IPS DF 6.9 (cell line): ENCODE measurements around the gene REPS1.

Experiments used
- DNase-seq: peaks from one replicate; pipeline ENCODE4 v3.0.0-alpha.2; 2013; ENCODE audit warnings: low read depth, low spot score
- H3K27ac ChIP-seq: one replicate; pipeline ENCODE4 v1.5.1; 2013; ENCODE audit warnings: low read length, control low read depth
- H3K27me3 ChIP-seq: 2 replicates; pipeline ENCODE4 v1.6.1; 2013; ENCODE audit warnings: mild to moderate bottlenecking, low read length; ENCODE audit not compliant: control insufficient read depth, insufficient read depth
- H3K36me3 ChIP-seq: 2 replicates; pipeline ENCODE4 v1.6.1; 2013; ENCODE audit warnings: low read length; ENCODE audit not compliant: control insufficient read depth, insufficient read depth
- H3K4me1 ChIP-seq: 2 replicates; pipeline ENCODE4 v1.6.1; 2013; ENCODE audit warnings: low read length; ENCODE audit not compliant: control insufficient read depth, insufficient read depth
- H3K4me3 ChIP-seq: 2 replicates; pipeline ENCODE4 v1.5.1; 2013; ENCODE audit warnings: mild to moderate bottlenecking, low read length
- H3K9me3 ChIP-seq: 2 replicates; pipeline ENCODE4 v1.6.1; 2013; ENCODE audit warnings: low read length, inconsistent platforms; ENCODE audit not compliant: control insufficient read depth, insufficient read depth
- WGBS: extraction: QIAGEN DNeasy Blood & Tissue Kit; methylation state at CpG from one replicate; pipeline ENCODE4 v1.1.7; 2013; ENCODE audit warnings: mixed read lengths, missing lambda C conversion rate; ENCODE audit not compliant: insufficient read length, insufficient coverage; 5-methylcytosine and 5-hydroxymethylcytosine counted together

REPS1 gene

GRCh38 chr6:138972226-138972665 lies 15.8 kb downstream of the REPS1 start:
- no peaks in the 10 kb centered on the region for H3K27me3 ChIP-seq
- no CpG with 5 or more reads among the region's 3 CpGs for WGBS
- no peak overlapping the region for H3K4me3 ChIP-seq
- H3K27ac ChIP-seq = no peak overlapping the region
- no peaks in the 10 kb centered on the region for H3K9me3 ChIP-seq
- no peaks in the 10 kb centered on the region for H3K36me3 ChIP-seq
- DNase-seq = no peak
- H3K4me1 ChIP-seq = peaks cover 3% of the 10 kb centered on the region

GRCh38 chr6:138971601-138972000 lies 16.5 kb downstream of the REPS1 start:
- no peaks in the 10 kb centered on the region for H3K27me3 ChIP-seq
- H3K4me1 ChIP-seq = peaks cover 3% of the 10 kb centered on the region
- no CpG with 5 or more reads among the region's 3 CpGs for WGBS
- no peak for DNase-seq
- H3K27ac ChIP-seq = no peak overlapping the region
- no peaks in the 10 kb centered on the region for H3K36me3 ChIP-seq
- H3K9me3 ChIP-seq = no peaks in the 10 kb centered on the region
- H3K4me3 ChIP-seq = no peak overlapping the region

DNA sequence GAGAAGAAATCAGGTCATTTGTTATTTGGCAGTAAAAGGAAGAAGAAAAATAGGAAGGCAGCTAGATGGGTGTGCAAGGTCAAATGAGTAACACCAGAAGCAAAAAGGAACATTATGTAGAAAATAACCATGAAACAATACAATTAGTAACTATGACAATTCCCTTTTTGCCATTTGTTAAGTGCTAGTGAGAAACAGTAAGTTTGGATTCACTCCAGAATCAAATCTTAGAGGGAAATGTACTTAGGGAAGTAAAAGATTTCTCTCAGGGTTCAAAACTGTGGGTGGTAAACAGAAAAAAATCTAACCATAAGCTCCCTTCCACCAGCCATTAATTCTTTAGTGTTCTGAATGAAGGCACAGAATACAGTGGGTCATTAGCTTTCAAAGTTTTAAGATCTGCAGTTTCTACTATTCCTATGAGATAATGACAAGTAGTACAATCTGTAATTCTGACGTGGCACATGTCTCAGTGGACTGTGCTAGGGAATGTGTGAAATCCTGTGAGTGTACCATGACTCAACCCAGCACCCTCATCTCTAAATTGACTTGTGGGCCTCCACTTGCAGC lies 17.1 kb downstream of the REPS1 start:
- H3K36me3 ChIP-seq = no peaks in the 10 kb centered on the region
- no peak overlapping the region for H3K4me3 ChIP-seq
- peaks cover 3% of the 10 kb centered on the region for H3K4me1 ChIP-seq
- no peaks in the 10 kb centered on the region for H3K27me3 ChIP-seq
- DNase-seq = no peak
- no CpG with 5 or more reads among the region's 1 CpG for WGBS
- no peaks in the 10 kb centered on the region for H3K9me3 ChIP-seq
- no peak overlapping the region for H3K27ac ChIP-seq

DNA sequence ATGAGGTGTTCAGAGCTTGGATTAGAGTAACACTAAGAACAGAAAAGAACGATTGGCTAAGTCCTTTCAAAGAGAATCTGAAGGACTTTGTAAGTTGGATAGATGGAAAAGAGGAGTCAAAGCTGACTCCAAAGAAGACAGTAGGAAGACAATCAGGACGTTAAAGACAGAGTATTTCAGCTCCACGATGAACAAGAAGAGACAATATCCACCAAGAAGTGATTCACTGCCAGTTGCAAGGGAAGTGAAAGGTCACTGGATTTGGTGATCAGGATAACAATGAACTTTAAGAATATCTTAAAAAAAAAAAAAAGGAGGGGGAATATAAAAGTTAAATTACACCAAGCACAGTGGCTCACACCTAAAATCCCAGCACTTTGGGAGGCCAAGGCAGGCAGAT lies 17.9 kb downstream of the REPS1 start:
- DNase-seq = no peak

GRCh38 chr6:138966870-138967269 lies 21.2 kb downstream of the REPS1 start:
- Histone ChIP-seq H3K27ac (no peak overlapping the region), H3K27me3 (no peaks in the 10 kb centered on the region), H3K36me3 (no peaks in the 10 kb centered on the region), H3K4me3 (no peak overlapping the region), H3K4me1 (peaks cover 3% of the 10 kb centered on the region), H3K9me3 (no peaks in the 10 kb centered on the region)
- no peak for DNase-seq
- WGBS = no CpG with 5 or more reads among the region's 5 CpGs

More for the DNA sequence above, 17.9 kb downstream of the REPS1 start:
- Histone ChIP-seq H3K36me3 (no peaks in the 10 kb centered on the region), H3K27ac (no peak overlapping the region), H3K4me1 (peaks cover 3% of the 10 kb centered on the region), H3K27me3 (no peaks in the 10 kb centered on the region), H3K4me3 (no peak overlapping the region), H3K9me3 (no peaks in the 10 kb centered on the region)
- no CpG with 5 or more reads among the region's 3 CpGs for WGBS

- no CpG with 5 or more reads among the region's 2 CpGs for WGBS
Observed at GRCh38 chr6:138965971-138966370, 22.1 kb downstream of the REPS1 start.

DNA sequence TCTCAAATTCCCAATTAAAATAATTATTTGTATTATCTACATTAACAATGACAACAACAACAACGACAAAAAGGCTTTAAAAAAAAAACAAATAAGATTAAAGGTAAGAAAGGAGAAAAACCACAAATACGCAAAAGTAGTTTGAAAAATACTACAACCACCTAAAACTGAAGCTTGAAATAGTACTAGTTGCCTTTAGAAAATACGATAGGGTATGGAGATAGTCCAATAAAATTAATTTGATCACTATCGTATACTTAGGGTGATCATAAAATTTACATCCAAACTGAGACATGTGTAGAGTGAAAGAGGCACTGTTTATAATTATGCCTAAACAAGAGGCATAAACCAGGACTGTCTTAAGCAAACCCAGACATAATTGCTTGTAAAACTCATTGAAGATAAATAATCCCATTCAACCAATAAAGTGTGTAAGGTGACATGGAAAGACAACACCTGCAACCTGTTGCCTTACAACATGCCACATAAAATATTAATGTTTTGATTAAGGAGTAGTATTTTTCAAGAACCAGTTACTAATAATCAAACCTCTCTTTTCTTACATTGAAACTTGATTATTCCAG lies 22.7 kb downstream of the REPS1 start:
- Histone ChIP-seq H3K27me3 (no peaks in the 10 kb centered on the region), H3K9me3 (no peaks in the 10 kb centered on the region), H3K27ac (no peak overlapping the region), H3K4me1 (peaks cover 1% of the 10 kb centered on the region; the same call in 1 of the 2 replicates), H3K36me3 (no peaks in the 10 kb centered on the region), H3K4me3 (no peak overlapping the region)
- no CpG with 5 or more reads among the region's 4 CpGs for WGBS
- DNase-seq = no peak

More at GRCh38 chr6:138965971-138966370, 22.1 kb downstream of the REPS1 start:
- DNase-seq = no peak
- no peak overlapping the region for H3K27ac ChIP-seq
- no peak overlapping the region for H3K4me3 ChIP-seq
- H3K9me3 ChIP-seq = no peaks in the 10 kb centered on the region
- no peaks in the 10 kb centered on the region for H3K27me3 ChIP-seq
- no peaks in the 10 kb centered on the region for H3K36me3 ChIP-seq
- H3K4me1 ChIP-seq = peaks cover 1% of the 10 kb centered on the region; the same call in 1 of the 2 replicates

DNA sequence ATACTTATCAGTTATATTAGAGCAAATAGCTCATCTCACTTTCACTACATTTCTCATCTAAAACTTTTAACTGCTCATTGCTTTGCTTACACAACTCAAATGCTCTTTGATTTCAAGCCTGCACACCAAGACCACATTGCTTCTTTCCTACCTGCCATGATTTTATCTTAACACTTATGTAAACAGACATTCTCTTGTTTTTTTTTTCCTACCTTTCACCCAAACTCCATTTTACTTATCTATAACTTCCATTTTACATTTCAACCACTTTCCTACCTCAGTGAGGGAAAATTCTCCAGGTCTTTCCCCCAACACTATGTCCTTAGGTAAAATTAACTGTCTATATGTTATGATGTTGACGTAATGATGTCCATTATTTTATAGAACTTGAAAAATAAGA lies 24.0 kb downstream of the REPS1 start:
- DNase-seq = no peak
- Histone ChIP-seq H3K36me3 (no peaks in the 10 kb centered on the region), H3K27me3 (no peaks in the 10 kb centered on the region), H3K9me3 (no peaks in the 10 kb centered on the region), H3K4me1 (no peaks in the 10 kb centered on the region), H3K27ac (no peak overlapping the region), H3K4me3 (no peak overlapping the region)
- no CpG with 5 or more reads among the region's 1 CpG for WGBS

GRCh38 chr6:138963531-138963930 lies 24.5 kb downstream of the REPS1 start:
- WGBS = 100% methylated on average over 1 of the region's 3 CpGs
- Histone ChIP-seq H3K4me1 (no peaks in the 10 kb centered on the region), H3K27me3 (no peaks in the 10 kb centered on the region), H3K4me3 (no peak overlapping the region), H3K9me3 (no peaks in the 10 kb centered on the region), H3K36me3 (no peaks in the 10 kb centered on the region), H3K27ac (no peak overlapping the region)
- DNase-seq = no peak

- no peaks in the 10 kb centered on the region for H3K4me1 ChIP-seq
- H3K4me3 ChIP-seq = no peak overlapping the region
- DNase-seq = no peak
- H3K36me3 ChIP-seq = no peaks in the 10 kb centered on the region
- no peak overlapping the region for H3K27ac ChIP-seq
- 100% methylated on average over 2 of the region's 3 CpGs for WGBS
- H3K27me3 ChIP-seq = no peaks in the 10 kb centered on the region
- no peaks in the 10 kb centered on the region for H3K9me3 ChIP-seq
Observed at GRCh38 chr6:138963119-138963518, 24.9 kb downstream of the REPS1 start.

DNA sequence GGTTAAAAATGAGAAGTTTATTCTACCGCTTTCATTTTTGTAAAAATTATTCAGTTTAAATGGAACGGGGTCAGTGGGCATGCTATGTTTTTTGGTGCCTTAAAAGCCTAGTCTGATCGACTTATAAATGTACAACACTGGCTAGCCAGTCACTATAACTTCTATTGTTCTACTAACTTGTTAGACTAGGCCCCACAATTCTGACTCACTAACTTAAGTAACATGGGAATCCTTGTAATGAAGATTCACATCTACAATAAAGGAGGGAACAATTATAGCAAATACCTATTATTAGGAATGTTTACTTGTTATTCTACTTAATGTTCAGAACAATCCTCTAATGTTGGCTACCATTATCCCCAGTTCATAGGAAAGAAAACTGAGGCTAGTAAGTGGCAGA lies 28.5 kb downstream of the REPS1 start:
- DNase-seq = no peak
- Histone ChIP-seq H3K4me1 (no peaks in the 10 kb centered on the region), H3K36me3 (no peaks in the 10 kb centered on the region), H3K27ac (no peak overlapping the region), H3K9me3 (no peaks in the 10 kb centered on the region), H3K4me3 (no peak overlapping the region), H3K27me3 (no peaks in the 10 kb centered on the region)
- no CpG with 5 or more reads among the region's 3 CpGs for WGBS
